HG03045 (cell line): ENCODE results near the gene PTPRK.
"Not testable (repeated sequence)": the region's sequence is repeated elsewhere in the genome, so short reads cannot be mapped to it uniquely, and the experiment has no call there.

Experiments
- ATAC-seq: cut with Tn5 transposase; IDR thresholded peaks from one replicate; pipeline ENCODE4 v1.9.1; 2021; ENCODE audit warnings: mild to moderate bottlenecking, moderate library complexity; ENCODE audit not compliant: unreplicated experiment

PTPRK gene

DNA sequence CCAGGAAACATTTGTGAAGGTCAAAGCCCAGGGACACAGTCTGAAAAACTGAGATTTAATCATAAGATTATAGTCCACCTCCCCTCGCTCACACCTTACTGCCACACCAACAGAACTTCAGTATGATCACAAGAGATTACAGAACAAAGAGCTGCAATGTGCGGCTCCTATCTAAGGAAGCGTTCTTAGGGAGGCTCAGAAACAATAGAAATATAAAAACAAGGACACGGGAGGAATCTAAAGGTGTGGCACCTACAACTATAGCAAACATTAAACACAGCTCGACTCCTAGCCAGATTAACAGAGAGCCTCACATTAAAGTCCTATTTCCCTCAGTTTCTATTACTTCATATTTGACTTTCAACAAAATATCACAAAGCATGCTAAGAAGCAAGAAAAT, 579.2 kb downstream of the PTPRK start:
- no peak for ATAC-seq

DNA sequence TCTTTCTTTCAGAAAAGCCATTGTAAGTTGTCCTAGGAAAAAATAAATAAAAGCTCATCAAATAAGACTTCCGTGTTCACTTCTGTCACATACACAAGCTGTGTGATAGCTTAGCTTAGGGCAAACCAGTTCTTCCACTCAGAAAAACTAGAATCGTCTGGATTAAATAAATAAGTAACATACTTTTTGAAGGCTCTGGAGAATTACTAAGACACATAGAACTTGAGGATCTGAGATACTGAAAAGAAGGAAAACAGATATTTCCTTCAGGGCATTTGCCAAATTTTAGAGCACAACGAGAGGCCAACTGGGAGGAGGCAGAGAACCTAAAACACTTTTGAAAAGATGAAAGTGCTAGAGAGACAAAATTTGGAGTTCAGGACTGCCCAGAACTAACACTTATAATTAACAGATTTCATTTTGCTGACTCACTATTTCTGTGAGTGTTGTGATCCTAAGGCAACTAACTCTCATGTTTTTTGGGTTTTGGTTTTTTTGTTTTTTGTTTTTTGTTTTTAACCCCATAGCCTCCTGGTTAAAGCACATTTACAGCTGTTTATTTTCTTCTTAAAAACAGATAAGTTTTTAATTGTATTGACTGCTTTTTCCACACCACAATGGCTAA, 580.8 kb downstream of the PTPRK start:
- ATAC-seq = no peak

DNA sequence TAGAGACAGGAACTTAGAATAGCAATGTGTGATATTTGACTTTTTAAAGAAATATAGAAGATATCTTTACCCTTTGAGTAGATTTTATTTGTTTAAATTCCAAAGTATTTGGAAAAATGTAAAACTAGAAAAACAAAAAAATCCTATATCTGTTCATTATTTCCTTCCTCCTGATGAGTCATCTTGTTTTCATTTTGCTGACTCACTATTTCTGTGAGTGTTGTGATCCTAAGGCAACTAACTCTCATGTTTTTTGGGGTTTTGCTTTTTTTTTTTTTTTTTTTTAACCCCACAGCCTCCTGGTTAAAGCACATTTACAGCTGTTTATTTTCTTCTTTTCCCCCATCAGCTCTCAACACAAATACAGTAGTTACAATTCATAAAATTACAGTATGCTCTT, 581.7 kb downstream of the PTPRK start:
- no peak for ATAC-seq

DNA sequence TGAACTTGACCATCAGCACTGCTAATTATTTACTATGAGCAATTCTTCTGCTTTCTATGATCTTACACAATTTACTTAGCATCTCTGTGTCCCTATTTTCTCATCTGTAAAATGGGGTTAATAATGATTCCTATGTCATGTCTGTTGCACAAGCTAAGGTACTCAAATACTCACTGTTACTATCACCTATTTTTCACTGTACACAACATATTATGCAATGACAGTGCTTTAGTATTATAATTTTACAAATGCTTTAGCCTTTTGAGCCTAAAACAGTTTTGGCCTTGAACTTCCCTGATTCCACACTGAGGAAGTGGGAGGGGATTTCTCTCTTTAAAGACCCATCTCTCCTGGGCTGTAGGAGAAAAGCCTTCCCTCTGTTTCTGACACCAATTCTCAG, 582.7 kb downstream of the PTPRK start:
- ATAC-seq = no peak

DNA sequence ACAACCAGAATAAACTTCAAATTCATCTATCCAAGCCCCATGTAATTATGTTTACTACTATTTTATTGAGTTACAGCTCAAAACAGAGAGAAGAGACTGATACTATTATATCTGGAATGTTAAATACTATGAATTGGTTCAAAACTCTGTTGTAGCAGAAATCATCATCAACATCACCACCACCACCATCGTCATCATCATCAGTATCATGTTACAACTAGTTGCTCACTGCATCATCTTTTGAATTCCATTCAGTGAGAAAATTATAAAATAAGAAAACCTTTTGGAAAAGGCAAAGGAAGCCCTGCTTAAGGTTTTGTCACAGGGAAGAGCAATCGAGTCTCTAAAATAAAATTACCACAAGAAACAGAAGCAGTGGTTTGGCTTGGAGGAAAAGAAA, 583.3 kb downstream of the PTPRK start:
- ATAC-seq = no peak

DNA sequence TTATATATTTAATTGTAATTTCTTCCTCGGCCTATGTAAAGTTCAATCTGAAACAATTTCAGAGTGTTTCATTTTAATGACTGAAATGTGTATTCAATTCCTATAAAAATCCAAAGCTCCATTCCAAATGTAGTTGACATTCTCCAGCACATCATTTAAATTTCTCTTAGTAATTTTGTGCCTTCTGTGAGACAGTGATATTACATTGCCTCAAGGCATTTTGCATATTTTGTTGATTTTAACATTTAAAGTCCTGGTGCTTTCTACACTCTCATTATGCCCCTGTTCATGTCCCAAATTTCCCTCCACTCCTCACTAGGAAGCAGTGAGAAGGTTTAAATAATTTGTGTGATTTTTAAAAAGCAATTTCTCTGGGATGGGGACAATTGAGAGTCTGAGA, 585.4 kb downstream of the PTPRK start:
- ATAC-seq = no peak

DNA sequence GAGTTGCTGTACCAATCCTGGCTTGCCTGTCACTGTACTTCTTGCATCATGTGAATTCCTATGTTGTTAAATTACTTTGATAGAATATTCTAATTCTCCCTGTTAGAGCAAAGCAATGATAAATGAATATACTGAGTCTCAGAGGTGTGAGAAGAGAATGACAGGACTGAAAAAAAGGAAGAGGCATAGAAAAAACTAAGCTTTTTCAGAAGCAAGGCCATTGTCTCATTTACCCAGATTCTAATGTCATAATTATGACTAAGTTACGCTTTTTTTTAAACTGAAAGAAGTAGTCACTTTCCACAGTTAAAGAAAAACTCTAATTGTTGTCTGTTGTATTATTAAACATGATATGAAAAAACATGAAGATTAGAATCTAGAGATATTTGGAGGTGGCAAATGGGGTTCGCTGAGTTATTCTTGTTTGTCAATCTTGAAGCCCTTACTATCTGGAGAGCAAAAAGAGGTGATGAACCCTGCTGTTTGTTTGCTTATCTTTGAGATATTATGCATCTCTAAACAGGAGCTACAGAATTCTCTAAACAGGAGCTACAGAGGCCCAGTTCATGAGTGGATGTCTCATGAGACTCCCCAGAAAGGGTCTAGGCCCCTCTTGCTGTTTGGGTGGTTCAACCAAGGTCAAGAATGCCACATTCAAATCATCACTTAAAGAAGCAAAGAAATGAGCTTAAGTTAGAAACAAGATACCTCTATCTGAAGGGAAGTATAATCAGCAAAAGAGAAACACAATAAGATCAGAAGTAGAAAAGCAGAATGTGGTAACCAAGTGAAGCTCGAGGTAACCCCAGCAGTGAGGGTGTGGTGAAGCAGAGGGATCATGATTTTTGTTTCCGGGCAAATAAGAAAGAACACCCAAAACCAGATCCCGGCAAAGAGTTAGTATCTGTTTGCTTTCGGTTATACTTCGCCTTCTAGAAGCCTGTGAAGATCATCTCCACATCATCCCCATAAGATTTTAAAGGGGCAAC, 586.3 kb downstream of the PTPRK start:
- ATAC-seq = no peak

DNA sequence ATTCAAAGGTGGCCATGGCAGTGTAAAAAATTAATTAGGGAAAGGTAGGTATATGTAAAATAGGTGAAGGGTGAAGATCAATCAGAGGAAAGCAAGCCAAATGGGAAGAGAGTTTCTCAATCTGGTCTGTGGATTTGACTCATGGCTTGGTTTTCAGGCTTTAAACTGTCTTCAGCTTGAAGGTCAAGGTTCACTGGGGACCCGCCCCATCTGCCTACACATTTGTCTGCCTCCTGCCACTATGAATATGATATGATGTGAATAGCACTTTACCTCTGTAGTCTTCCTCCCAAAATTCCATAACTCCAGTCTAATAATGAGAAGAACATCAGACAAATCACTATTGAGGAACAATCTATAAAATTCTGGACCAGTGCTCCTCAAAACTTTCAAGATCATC, 587.3 kb downstream of the PTPRK start:
- no peak for ATAC-seq

DNA sequence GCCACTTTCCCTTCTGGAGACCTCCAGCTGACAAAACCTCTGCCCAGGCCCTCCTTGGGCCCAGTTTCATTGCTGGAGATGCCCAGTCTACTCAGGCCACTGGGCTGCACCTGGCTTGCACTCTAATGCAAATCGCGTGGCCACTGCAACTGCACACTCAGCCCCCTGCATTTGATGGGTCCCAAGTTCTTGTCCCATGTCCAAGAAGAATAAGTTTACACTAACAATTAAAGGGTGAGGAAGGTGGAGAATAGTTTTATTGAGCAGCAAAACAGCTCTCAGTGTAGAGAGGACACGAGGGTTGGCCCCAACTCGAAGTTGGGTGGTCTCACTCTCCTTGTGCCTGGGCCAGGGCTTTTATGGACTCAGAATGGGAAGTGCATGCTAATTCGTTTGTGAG, 587.7 kb downstream of the PTPRK start:
- ATAC-seq = no peak

DNA sequence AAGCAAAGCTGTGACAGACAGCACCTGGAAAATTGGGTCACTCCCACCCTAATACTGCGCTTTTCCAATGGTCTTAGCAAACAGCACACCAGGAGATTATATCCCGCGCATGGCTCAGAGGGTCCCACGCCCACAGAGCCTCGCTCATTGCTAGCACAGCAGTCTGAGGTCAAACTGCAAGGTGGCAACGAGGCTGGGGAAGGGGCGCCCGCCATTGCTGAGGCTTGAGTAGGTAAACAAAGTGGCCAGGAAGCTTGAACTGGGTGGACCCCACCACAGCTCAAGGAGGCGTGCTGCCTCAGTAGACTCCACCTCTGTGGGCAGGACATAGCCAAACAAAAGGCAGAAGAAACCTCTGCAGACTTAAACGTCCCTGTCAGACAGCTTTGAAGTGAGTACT, 594.0 kb downstream of the PTPRK start:
- ATAC-seq = not testable (repeated sequence)

DNA sequence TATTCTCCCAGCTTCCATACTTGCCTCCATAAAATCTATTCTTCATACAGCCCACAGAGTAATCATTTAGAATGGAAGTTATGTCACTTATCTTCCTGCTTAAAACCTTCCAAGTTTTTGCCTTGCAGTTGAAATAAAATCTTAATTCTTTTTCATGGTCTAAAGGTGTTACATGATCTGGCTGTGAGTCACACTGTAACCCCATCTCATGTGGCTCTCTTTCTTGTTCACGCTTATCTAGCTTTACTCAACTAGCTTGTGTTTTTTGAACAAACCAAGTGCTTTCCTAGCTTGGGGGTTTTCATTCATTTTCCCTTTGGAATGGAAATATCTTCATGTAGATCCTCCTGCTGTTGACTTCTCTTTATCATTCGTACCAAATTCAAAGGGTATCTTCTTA, 596.0 kb downstream of the PTPRK start:
- no peak for ATAC-seq

DNA sequence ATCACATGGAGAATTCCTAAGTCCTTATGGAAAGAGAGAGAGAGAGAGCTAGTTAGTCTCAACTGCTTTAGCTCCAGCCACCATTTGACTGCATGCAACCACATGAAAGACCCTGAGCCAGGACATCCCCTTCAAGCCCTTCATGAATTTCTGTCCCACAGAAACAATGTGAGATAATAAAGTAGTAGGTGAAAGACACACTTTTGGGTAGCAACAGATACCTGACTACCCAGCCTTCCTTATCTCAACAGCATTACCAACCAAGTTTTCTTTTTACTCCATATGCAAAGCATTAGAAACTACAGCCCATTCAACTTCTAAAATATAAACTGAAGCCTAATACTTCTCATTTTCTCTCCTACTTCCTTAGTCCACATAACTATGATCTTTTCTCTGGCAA, 596.4 kb downstream of the PTPRK start:
- ATAC-seq = no peak

DNA sequence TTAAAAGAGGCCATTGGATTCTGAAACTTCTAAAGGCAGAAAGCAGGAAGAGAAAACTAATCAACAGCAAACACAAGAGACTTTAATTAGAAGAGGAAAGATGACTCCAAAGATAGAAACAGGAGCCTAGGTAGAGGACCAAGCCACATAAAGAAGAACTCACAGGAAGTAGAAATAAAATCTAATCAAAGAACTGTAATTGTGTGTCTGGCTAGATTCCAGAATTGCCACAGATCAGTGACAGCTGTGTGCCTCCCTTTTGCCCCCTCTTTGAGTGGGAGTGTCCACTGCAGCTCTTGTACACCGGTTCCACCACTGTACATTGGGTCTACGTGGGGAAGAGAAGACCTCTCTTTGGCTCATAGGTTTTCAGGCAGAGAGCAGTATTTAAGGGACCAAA, 597.3 kb downstream of the PTPRK start:
- no peak for ATAC-seq

DNA sequence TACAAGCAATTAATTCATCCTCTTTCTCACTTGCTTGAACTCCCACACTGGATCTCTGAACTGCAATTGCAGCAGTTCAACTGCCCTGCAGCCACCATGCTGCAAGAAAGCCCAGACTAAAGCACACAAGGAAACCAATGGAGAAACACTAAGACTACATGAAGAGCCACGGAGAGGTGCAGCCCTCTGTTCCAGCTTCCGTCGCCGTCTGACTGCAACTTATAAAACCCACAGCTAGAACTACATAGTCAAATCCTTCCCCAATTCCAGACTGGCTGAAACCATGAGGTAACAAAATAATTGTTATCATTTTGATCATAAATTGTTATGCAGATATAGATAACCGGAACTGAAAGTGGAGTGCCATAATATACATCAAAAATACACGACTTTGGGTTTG, 598.4 kb downstream of the PTPRK start:
- ATAC-seq = no peak

DNA sequence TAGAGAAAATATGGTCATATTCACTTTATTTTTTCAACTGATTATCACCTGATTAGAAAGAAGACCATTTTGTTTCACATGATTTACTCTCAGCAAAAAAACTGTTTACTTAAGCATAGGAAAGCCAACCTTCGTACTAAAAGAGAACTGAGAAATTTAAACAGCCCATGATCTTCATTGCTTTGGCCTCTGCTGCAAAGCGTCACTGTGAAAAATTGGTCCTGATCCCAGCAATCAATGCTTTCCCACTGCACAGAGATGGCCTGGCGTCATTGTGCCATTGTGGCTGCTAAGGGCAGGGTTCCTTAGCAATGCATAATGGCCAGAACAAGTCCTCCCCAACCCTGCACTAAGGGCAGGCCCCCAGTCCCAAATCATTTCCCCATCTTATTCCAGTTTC, 599.6 kb downstream of the PTPRK start:
- ATAC-seq = no peak
